ENCODE measurements around the gene RAB31. TPM values are rescaled to one million over a fixed set of nuclear protein-coding genes. Genes with fewer than 3 reads are reported as not detected.
A peak's percentile ranks its signal among the peaks of the same experiment; 100 is the strongest.
"Not testable (repeated sequence)": the region's sequence is repeated elsewhere in the genome, so short reads cannot be mapped to it uniquely, and the experiment has no call there.

Gene RAB31
- total RNA-seq, 4 donors from 2014 or later, result 22.9 to 98.1 (median 34.3) TPM

DNA sequence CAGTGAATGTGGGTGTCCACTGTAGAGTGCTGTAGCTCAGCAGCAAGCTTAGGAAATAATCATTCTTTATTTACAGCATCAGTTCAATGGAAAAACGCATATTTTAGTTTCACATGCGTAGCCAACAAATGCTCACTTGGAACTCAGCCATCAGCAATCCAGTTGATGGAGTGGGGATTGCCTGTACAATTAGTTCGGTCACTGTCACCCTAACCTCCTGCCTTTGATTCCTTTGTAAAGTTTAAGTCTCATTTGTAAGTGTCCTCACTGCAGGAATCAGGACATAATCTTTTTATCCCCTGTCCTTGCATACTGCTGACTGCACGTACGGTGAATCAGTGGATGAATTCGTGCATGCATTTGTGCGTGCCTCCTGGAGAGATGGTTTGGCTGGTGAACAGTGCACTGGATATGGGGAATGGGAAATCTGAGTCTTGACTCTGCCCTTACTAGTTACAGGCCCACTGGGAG is 55.9 kb downstream of the RAB31 start:
- no peaks in the 10 kb centered on the region for H3K9me3 ChIP-seq
- H3K27ac ChIP-seq, result no peak overlapping the region
- no peak for DNase-seq
- no peak for TF ChIP-seq POLR2A (IDR thresholded peaks at IDR 0.05)
- no peak for TF ChIP-seq CTCF (IDR thresholded peaks at IDR 0.05)
- no peaks in the 10 kb centered on the region for H3K36me3 ChIP-seq
- no peak overlapping the region for H3K4me3 ChIP-seq
- no peaks in the 10 kb centered on the region for H3K27me3 ChIP-seq
- H3K4me1 ChIP-seq, result peaks cover 0 to 3% of the 10 kb centered on the region in 2 donors
- intact Hi-C loops (cut with DNase I; ENCODE audit: low total_unique reads), result no loop called here

GRCh38 chr18:9765501-9765900 is 57.4 kb downstream of the RAB31 start:
- H3K27ac ChIP-seq, result peak overlapping the region; percentile 17 to 62
- H3K36me3 ChIP-seq, result no peaks in the 10 kb centered on the region
- no peaks in the 10 kb centered on the region for H3K27me3 ChIP-seq
- no peaks in the 10 kb centered on the region for H3K9me3 ChIP-seq
- no peak for DNase-seq
- H3K4me1 ChIP-seq, result peaks cover 0 to 5% of the 10 kb centered on the region in 2 donors
- TF ChIP-seq POLR2A (IDR thresholded peaks at IDR 0.05), result no peak
- TF ChIP-seq CTCF (IDR thresholded peaks at IDR 0.05), result no peak
- intact Hi-C loops (cut with DNase I; ENCODE audit: low total_unique reads), result no loop called here
- no peak overlapping the region for H3K4me3 ChIP-seq

- intact Hi-C loops (cut with DNase I; ENCODE audit: low total_unique reads), result no loop called here
- Histone ChIP-seq H3K27ac (peak overlapping the region; percentile 17 to 62), H3K4me3 (no peak overlapping the region), H3K27me3 (no peaks in the 10 kb centered on the region), H3K36me3 (no peaks in the 10 kb centered on the region), H3K9me3 (no peaks in the 10 kb centered on the region), H3K4me1 (peaks cover 2 to 6% of the 10 kb centered on the region in 2 donors)
- TF ChIP-seq CTCF (IDR thresholded peaks at IDR 0.05) (no peak), POLR2A (IDR thresholded peaks at IDR 0.05) (no peak)
- DNase-seq, result no peak
These were observed 58.0 kb downstream of the RAB31 start for GRCh38 chr18:9766076-9766481.

GRCh38 chr18:9766740-9767139 is 58.6 kb downstream of the RAB31 start:
- H3K4me1 ChIP-seq, result peaks cover 5 to 6% of the 10 kb centered on the region in 2 donors
- no peak overlapping the region for H3K4me3 ChIP-seq
- intact Hi-C loops (cut with DNase I; ENCODE audit: low total_unique reads), result no loop called here
- TF ChIP-seq CTCF (IDR thresholded peaks at IDR 0.05) (no peak), POLR2A (IDR thresholded peaks at IDR 0.05) (no peak)
- no peak for DNase-seq
- H3K27me3 ChIP-seq, result no peaks in the 10 kb centered on the region
- no peaks in the 10 kb centered on the region for H3K36me3 ChIP-seq
- no peaks in the 10 kb centered on the region for H3K9me3 ChIP-seq
- peak overlapping the region in 1 of 2 donors; percentile 62 for H3K27ac ChIP-seq

- H3K4me3 ChIP-seq; DNase-seq; intact Hi-C loops (cut with DNase I; ENCODE audit: low total_unique reads); H3K4me1 ChIP-seq; H3K36me3 ChIP-seq; H3K27me3 ChIP-seq; H3K9me3 ChIP-seq; H3K27ac ChIP-seq: not testable (repeated sequence)
These were observed 60.1 kb downstream of the RAB31 start for GRCh38 chr18:9768071-9768691.

DNA sequence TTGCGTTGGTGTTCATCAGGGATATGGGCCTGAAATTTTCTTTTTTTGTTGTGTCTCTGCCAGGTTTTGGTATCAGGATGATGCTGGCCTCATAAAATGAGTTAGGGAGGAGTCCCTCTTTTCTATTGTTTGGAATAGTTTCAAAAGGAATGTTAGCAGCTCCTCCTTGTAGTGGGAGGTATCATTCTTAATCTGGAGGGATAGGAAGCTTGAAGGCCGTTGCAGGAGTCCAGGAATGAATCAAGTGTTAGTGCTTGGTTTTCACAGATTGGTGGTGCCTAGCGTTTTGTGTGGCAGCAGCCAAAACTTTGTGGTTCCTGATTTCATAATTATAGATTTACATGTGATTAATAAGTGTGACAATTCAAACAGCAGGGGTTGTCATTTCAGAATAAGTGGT is 62.0 kb downstream of the RAB31 start:
- H3K36me3 ChIP-seq; H3K4me3 ChIP-seq; H3K4me1 ChIP-seq; DNase-seq; H3K9me3 ChIP-seq; intact Hi-C loops (cut with DNase I; ENCODE audit: low total_unique reads); H3K27me3 ChIP-seq: not testable (repeated sequence)
- peak overlapping the region; percentile 10 to 30 for H3K27ac ChIP-seq

All from uterus (tissue), 4 donors.